Measurements from ENCODE around the gene CDKN2B-AS1. TPM values are rescaled to one million over a fixed set of nuclear protein-coding genes. Genes with fewer than 3 reads are reported as not detected.
A peak's percentile ranks its signal among the peaks of the same experiment; 100 is the strongest.

The CDKN2B-AS1 gene
- total and polyA plus RNA-seq, 2 experiments from 2014 or later = 0.61 to 4.1 TPM

DNA sequence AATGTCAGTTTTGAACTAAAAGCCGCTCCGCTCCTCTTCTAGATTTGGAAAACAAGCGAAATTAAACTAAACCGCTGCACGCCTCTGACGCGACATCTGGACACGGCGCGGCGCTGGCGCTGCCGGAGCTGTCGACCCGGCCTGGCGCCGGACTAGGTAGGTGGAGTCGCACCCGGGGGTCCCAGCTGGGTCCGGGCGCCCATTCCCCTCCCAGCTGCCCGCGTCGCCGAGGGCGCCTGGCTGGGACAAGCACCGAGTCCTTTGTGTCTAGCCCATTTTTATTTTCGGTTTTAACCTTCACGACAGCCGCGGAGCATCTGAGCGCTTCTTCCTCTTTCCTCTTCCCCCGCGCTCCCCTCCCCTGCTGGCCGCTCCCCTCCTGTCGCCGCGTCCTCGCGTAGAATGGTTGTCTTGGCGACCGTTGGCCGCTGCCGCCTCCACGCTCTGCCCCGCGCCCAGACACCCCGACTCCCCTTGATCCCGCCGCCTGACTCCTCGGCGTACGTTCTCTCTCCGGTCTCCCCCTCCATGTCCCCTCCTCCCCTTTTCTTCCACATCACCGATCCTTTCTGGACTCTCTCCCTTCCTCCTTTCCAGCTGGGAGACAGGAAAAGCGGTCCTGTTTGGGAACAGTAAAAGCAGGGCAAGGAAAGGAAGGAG lies 545 bp downstream of the CDKN2B-AS1 start:
- peak overlapping the region; percentile 85 for H3K27ac ChIP-seq
- H3K9me2 ChIP-seq (ENCODE audit: insufficient read depth) = no peaks in the 10 kb centered on the region
- no peaks in the 10 kb centered on the region for H3F3A ChIP-seq (ENCODE audit: insufficient read depth)
- no peaks in the 10 kb centered on the region for H3K27me3 ChIP-seq (replicated peaks; ENCODE audit: insufficient read depth)
- H3K4me2 ChIP-seq (ENCODE audit: unreplicated experiment) = peak overlapping the region; percentile 82
- no peaks in the 10 kb centered on the region for H3K36me3 ChIP-seq (ENCODE audit: low read depth)
- peak overlapping the region; percentile 96 for H2AFZ ChIP-seq
- DNase-seq = peak; percentile 90
- peak overlapping the region; percentile 91 for H3K4me3 ChIP-seq
- no peaks in the 10 kb centered on the region for H3K9me3 ChIP-seq (ENCODE audit: low read depth)
- H3K4me1 ChIP-seq (ENCODE audit: insufficient read depth) = peaks cover 25% of the 10 kb centered on the region
- peak overlapping the region; percentile 91 for H3K9ac ChIP-seq
- TF ChIP-seq EZH2phosphoT487 (IDR thresholded peaks at IDR 0.05; ENCODE audit: insufficient read depth, low read depth) (no peak), EZH2 (IDR thresholded peaks at IDR 0.05; ENCODE audit: insufficient read depth, poor library complexity, severe bottlenecking) (no peak)
- in situ Hi-C loops (cut with MboI) = no loop called here
- H3K79me2 ChIP-seq (ENCODE audit: insufficient read depth) = peaks cover 38% of the 10 kb centered on the region
- WGBS, 2 experiments (ENCODE audit: low coverage in 1 of 2, low lambda C conversion rate in 2 of 2, missing lambda C conversion rate in 2 of 2) = 1 to 2% methylated on average over 35 to 52 of the region's 56 CpGs
- H4K20me1 ChIP-seq (ENCODE audit: insufficient read depth) = no peaks in the 10 kb centered on the region

DNA sequence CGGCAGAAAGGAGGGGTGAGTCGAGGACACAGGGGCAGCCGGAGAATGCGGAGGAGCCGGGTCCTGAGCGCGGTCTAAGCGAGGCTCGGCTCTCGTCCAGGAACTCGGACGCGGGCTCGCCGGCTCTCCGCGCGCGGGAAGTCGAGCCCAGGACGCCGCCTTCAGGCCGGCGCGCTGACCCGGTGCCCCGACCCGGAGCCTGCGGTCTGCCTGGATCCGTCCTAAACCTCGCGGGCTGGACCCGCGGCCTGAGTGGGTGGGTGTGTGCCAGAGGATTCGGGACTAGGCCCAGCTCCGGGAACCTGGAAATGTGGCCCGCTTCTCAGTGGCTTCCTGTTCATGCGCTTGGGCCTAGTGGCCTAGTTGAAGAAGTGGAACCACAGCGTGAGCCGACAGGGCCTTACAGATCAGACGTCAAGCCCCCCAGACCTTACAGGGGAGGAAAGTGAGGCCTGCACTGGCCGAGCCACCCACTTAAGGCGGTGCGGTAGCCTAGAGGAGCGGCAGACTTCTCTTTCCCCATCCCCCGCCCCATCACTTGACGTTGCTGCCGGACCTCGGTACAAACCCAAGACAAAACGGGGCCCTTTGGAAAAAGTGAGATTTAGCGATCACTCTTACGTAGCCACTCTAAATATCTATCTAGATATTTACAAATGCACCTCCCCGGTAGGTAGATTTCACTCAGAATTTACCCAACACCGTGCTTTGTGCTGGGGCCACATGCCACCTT lies 1.2 kb downstream of the CDKN2B-AS1 start:
- DNase-seq = peak; percentile 84
- WGBS, 2 experiments (ENCODE audit: low coverage in 1 of 2, low lambda C conversion rate in 2 of 2, missing lambda C conversion rate in 2 of 2) = 31 to 32% methylated on average over 50 to 54 of the region's 54 CpGs
- TF ChIP-seq EZH2 (IDR thresholded peaks at IDR 0.05; ENCODE audit: insufficient read depth, poor library complexity, severe bottlenecking) (no peak), EZH2phosphoT487 (IDR thresholded peaks at IDR 0.05; ENCODE audit: insufficient read depth, low read depth) (no peak)

DNA sequence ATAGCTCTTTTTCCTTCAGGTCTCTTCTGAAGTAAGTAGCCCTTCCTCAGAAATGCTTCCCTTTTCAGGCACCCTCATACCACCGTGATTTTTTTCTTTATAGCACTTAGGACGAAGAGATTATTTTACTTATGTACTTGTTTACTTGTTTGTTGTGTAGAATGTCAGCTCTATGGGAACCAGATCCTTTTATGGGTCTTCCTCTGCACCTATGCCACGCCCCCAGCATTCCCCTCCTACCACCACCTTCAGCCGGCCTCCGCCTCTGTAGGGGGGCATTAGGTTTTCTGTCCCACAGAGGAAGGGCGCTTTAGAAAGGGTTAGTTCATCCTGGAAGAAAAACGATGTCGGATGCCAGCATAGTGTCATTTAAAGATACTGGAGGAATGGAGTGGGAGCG lies 1.8 kb downstream of the CDKN2B-AS1 start:
- TF ChIP-seq EZH2phosphoT487 (IDR thresholded peaks at IDR 0.05; ENCODE audit: insufficient read depth, low read depth) = no peak
- no peak for TF ChIP-seq EZH2 (IDR thresholded peaks at IDR 0.05; ENCODE audit: insufficient read depth, poor library complexity, severe bottlenecking)
- no peak overlapping the region for H3K27ac ChIP-seq
- 93 to 94% methylated on average over 9 of the region's 9 CpGs for WGBS, 2 experiments (ENCODE audit: low coverage in 1 of 2, low lambda C conversion rate in 2 of 2, missing lambda C conversion rate in 2 of 2)
- H3K4me1 ChIP-seq (ENCODE audit: insufficient read depth) = peaks cover 16% of the 10 kb centered on the region; the same call in 1 of the 2 replicates
- no peak overlapping the region for H3K9ac ChIP-seq
- H3K36me3 ChIP-seq (ENCODE audit: low read depth) = no peaks in the 10 kb centered on the region
- H3K79me2 ChIP-seq (ENCODE audit: insufficient read depth) = peaks cover 32% of the 10 kb centered on the region
- H2AFZ ChIP-seq = no peak overlapping the region
- no peaks in the 10 kb centered on the region for H3K9me2 ChIP-seq (ENCODE audit: insufficient read depth)
- in situ Hi-C loops (cut with MboI) = no loop called here
- no peak overlapping the region for H3K4me3 ChIP-seq
- no peaks in the 10 kb centered on the region for H3F3A ChIP-seq (ENCODE audit: insufficient read depth)
- DNase-seq = no peak
- H3K27me3 ChIP-seq (replicated peaks; ENCODE audit: insufficient read depth) = no peaks in the 10 kb centered on the region
- H4K20me1 ChIP-seq (ENCODE audit: insufficient read depth) = no peaks in the 10 kb centered on the region
- peak overlapping the region; percentile 82 for H3K4me2 ChIP-seq (ENCODE audit: unreplicated experiment)
- no peaks in the 10 kb centered on the region for H3K9me3 ChIP-seq (ENCODE audit: low read depth)

More for the DNA sequence above, 1.2 kb downstream of the CDKN2B-AS1 start:
- H3F3A ChIP-seq (ENCODE audit: insufficient read depth) = no peaks in the 10 kb centered on the region
- peak overlapping the region; percentile 91 for H3K4me3 ChIP-seq
- peaks cover 22% of the 10 kb centered on the region for H3K4me1 ChIP-seq (ENCODE audit: insufficient read depth)
- no peaks in the 10 kb centered on the region for H4K20me1 ChIP-seq (ENCODE audit: insufficient read depth)
- no peaks in the 10 kb centered on the region for H3K9me2 ChIP-seq (ENCODE audit: insufficient read depth)
- no peaks in the 10 kb centered on the region for H3K9me3 ChIP-seq (ENCODE audit: low read depth)
- peak overlapping the region; percentile 82 for H3K4me2 ChIP-seq (ENCODE audit: unreplicated experiment)
- H3K27ac ChIP-seq = peak overlapping the region; percentile 85
- peak overlapping the region; percentile 91 for H3K9ac ChIP-seq
- peak overlapping the region; percentile 96 for H2AFZ ChIP-seq
- in situ Hi-C loops (cut with MboI) = no loop called here
- no peaks in the 10 kb centered on the region for H3K36me3 ChIP-seq (ENCODE audit: low read depth)
- H3K27me3 ChIP-seq (replicated peaks; ENCODE audit: insufficient read depth) = no peaks in the 10 kb centered on the region
- peaks cover 34% of the 10 kb centered on the region for H3K79me2 ChIP-seq (ENCODE audit: insufficient read depth)

DNA sequence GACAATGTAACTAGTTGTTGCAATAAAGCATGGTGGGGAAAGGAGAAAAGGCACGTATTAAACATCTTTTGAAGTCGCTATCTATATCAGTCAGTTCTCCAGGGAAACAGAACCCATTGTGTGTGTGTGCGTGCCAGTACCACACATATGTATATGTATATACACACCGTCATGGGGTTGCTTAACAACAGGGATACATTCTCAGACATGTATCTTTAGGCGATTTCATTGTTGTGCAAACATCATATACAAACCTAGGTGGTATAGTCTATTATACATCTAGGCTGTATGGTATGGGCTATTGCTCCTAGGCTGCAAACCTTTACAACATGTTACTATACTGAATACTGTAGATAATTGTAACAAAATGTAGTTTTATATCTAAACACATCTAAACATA lies 2.3 kb downstream of the CDKN2B-AS1 start:
- Histone ChIP-seq H3K27me3 (replicated peaks; ENCODE audit: insufficient read depth) (no peaks in the 10 kb centered on the region), H3K79me2 (ENCODE audit: insufficient read depth) (peaks cover 27% of the 10 kb centered on the region), H3F3A (ENCODE audit: insufficient read depth) (no peaks in the 10 kb centered on the region), H3K4me1 (ENCODE audit: insufficient read depth) (peaks cover 14% of the 10 kb centered on the region; the same call in 1 of the 2 replicates), H3K4me2 (ENCODE audit: unreplicated experiment) (no peak overlapping the region), H3K36me3 (ENCODE audit: low read depth) (no peaks in the 10 kb centered on the region), H3K9me2 (ENCODE audit: insufficient read depth) (no peaks in the 10 kb centered on the region), H3K9me3 (ENCODE audit: low read depth) (no peaks in the 10 kb centered on the region), H2AFZ (no peak overlapping the region), H3K9ac (no peak overlapping the region), H3K4me3 (no peak overlapping the region), H4K20me1 (ENCODE audit: insufficient read depth) (no peaks in the 10 kb centered on the region), H3K27ac (no peak overlapping the region)
- TF ChIP-seq EZH2phosphoT487 (IDR thresholded peaks at IDR 0.05; ENCODE audit: insufficient read depth, low read depth) (no peak), EZH2 (IDR thresholded peaks at IDR 0.05; ENCODE audit: insufficient read depth, poor library complexity, severe bottlenecking) (no peak)
- DNase-seq = no peak
- in situ Hi-C loops (cut with MboI) = no loop called here
- WGBS, 2 experiments (ENCODE audit: low coverage in 1 of 2, low lambda C conversion rate in 2 of 2, missing lambda C conversion rate in 2 of 2) = 97% methylated on average over 5 of the region's 5 CpGs

Measured in GM23248 (cell line).